LNCaP clone FGC (cell line): ENCODE data around the gene MRPS14.

Source experiments
- DNase-seq: peaks from one replicate; pipeline ENCODE4 v3.0.0-alpha.2; 2011; ENCODE audit warnings: low read depth
- H3K4me3 ChIP-seq: 2 replicates; pipeline ENCODE4 v1.5.1; 2011; ENCODE audit warnings: mild to moderate bottlenecking, low read depth, low read length, control low read depth
- CTCF ChIP-seq: IDR thresholded peaks from 2 replicates; pipeline ENCODE4 v1.5.1; 2012; ENCODE audit warnings: mild to moderate bottlenecking; ENCODE audit not compliant: control insufficient read depth, insufficient read depth; ENCODE audit errors: extremely low read depth

MRPS14 gene

GRCh38 chr1:175042650-175043049 lies 19.4 kb upstream of the MRPS14 start:
- DNase-seq, result no peak
- no peak overlapping the region for H3K4me3 ChIP-seq
- no peak for TF ChIP-seq CTCF

- no peak overlapping the region for H3K4me3 ChIP-seq
- DNase-seq, result no peak
- TF ChIP-seq CTCF, result no peak
Measured at GRCh38 chr1:175040324-175040879, 17.2 kb upstream of the MRPS14 start.

DNA sequence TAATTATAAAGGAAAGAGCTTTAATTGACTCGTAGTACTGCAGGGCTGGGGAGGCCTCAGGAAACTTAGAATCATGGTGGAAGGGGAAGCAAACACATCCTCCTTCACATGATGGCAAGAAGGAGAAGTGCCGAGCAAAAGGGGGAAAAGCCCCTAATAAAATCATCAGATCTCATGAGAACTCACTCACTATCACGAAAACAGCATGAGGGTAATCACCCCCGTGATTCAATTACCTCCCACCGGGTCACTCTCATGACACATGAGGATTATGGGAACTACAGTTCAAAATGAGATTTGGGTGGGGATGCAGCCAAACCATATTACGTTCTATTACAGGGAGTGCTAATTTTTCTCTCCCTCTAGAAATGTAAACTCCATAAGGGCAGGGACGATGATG lies 14.2 kb upstream of the MRPS14 start:
- no peak for DNase-seq
- no peak for TF ChIP-seq CTCF
- H3K4me3 ChIP-seq, result no peak overlapping the region

DNA sequence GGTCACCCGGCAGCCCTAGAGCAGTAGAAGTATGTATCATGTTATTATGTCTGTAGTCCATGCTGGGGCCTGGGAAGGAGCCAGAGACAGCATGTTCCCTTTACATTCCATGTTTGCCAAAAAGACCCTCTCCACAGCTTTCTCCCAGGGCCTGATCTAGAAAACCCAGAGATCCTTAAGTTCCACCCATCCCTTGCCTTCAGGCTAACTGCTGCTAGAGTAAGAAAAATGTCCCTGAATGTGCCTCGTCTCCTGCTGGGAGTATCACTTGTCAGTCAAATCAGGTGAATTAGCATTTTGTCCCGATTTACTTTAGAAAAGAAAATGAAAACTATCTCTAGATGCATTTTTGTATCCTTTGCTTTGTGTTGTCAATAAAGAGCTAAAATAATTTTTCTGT lies 13.3 kb upstream of the MRPS14 start:
- DNase-seq, result no peak
- no peak for TF ChIP-seq CTCF
- no peak overlapping the region for H3K4me3 ChIP-seq

GRCh38 chr1:175035865-175036264 lies 12.6 kb upstream of the MRPS14 start:
- no peak for DNase-seq
- no peak for TF ChIP-seq CTCF
- H3K4me3 ChIP-seq, result no peak overlapping the region

- no peak for DNase-seq
- no peak overlapping the region for H3K4me3 ChIP-seq
- no peak for TF ChIP-seq CTCF
Measured at GRCh38 chr1:175034775-175035174, 11.6 kb upstream of the MRPS14 start.

GRCh38 chr1:175033953-175034352 lies 10.7 kb upstream of the MRPS14 start:
- DNase-seq, result no peak
- no peak overlapping the region for H3K4me3 ChIP-seq
- no peak for TF ChIP-seq CTCF
